ENCODE results near the gene TCN2.

The TCN2 gene

GRCh38 chr22:30634471-30635233, 27.7 kb downstream of the TCN2 start:
- Histone ChIP-seq H3K36me3 (no peaks in the 10 kb centered on the region), H3K9me3 (no peaks in the 10 kb centered on the region), H3K4me1 (peaks cover 9 to 40% (median 26%) of the 10 kb centered on the region in 4 donors), H3K4me3 (peak overlapping the region; percentile 77 to 82), H3K27me3 (no peaks in the 10 kb centered on the region), H3K27ac (peak overlapping the region; percentile 85 to 93)
- TF ChIP-seq CTCF (IDR thresholded peaks at IDR 0.05): peak; percentile 97 to 98
- DNase-seq: peak; percentile 82 to 93
- intact Hi-C loops (cut with DNase I; ENCODE audit: low total_unique reads): loop anchor here (5.0 kb wide), 2 partner anchors 118 to 288 kb away; no protein-coding TSS in a partner anchor

GRCh38 chr22:30635273-30636225, 28.6 kb downstream of the TCN2 start, which contains the start of gene SLC35E4:
Gene SLC35E4 (plus strand): TSS chr22:30635781. CDS start chr22:30636451, 670 bp downstream.
- intact Hi-C loops (cut with DNase I; ENCODE audit: low total_unique reads): loop anchor here (5.0 kb wide), 1 partner anchor 287 kb away; no protein-coding TSS in a partner anchor
- peak within 1 kb of the TSS; percentile 77 to 82 for H3K4me3 ChIP-seq
- H3K36me3 ChIP-seq: no peaks in the 10 kb centered on the region
- no peaks in the 10 kb centered on the region for H3K9me3 ChIP-seq
- peak; percentile 24 to 42 for TF ChIP-seq CTCF (IDR thresholded peaks at IDR 0.05)
- DNase-seq: peak; percentile 93 to 97
- H3K27ac ChIP-seq: peak within 1 kb of the TSS; percentile 85 to 93
- peaks cover 9 to 40% (median 26%) of the 10 kb centered on the region in 4 donors for H3K4me1 ChIP-seq
- no peaks in the 10 kb centered on the region for H3K27me3 ChIP-seq

GRCh38 chr22:30636226-30637077, 29.5 kb downstream of the TCN2 start:
- intact Hi-C loops (cut with DNase I; ENCODE audit: low total_unique reads): loop anchor here (5.0 kb wide), 1 partner anchor 286 kb away; no protein-coding TSS in a partner anchor
- no peaks in the 10 kb centered on the region for H3K27me3 ChIP-seq
- H3K27ac ChIP-seq: peak overlapping the region; percentile 85 to 93
- H3K36me3 ChIP-seq: no peaks in the 10 kb centered on the region
- H3K4me3 ChIP-seq: peak overlapping the region; percentile 77 to 82
- H3K4me1 ChIP-seq: peaks cover 9 to 40% (median 26%) of the 10 kb centered on the region in 4 donors
- TF ChIP-seq CTCF (IDR thresholded peaks at IDR 0.05): no peak
- H3K9me3 ChIP-seq: no peaks in the 10 kb centered on the region
- no peak for DNase-seq

GRCh38 chr22:30637701-30638114, 30.7 kb downstream of the TCN2 start:
- Histone ChIP-seq H3K4me1 (peaks cover 9 to 40% (median 26%) of the 10 kb centered on the region in 4 donors), H3K4me3 (no peak overlapping the region), H3K27me3 (no peaks in the 10 kb centered on the region), H3K36me3 (no peaks in the 10 kb centered on the region), H3K27ac (no peak overlapping the region), H3K9me3 (no peaks in the 10 kb centered on the region)
- no peak for DNase-seq
- no peak for TF ChIP-seq CTCF (IDR thresholded peaks at IDR 0.05)
- intact Hi-C loops (cut with DNase I; ENCODE audit: low total_unique reads): loop anchor here (5.0 kb wide), 1 partner anchor 285 kb away; no protein-coding TSS in a partner anchor

Measured in tibial artery (tissue), 4 donors.